Measurements from ENCODE around the gene DHRSX. TPM values are rescaled to one million over a fixed set of nuclear protein-coding genes. Genes with fewer than 3 reads are reported as not detected.

Gene DHRSX
- total and polyA plus RNA-seq, 2 donors (not counting 1 experiment from before 2014, with no cell fraction given) = 18.8 to 39.0 TPM

DNA sequence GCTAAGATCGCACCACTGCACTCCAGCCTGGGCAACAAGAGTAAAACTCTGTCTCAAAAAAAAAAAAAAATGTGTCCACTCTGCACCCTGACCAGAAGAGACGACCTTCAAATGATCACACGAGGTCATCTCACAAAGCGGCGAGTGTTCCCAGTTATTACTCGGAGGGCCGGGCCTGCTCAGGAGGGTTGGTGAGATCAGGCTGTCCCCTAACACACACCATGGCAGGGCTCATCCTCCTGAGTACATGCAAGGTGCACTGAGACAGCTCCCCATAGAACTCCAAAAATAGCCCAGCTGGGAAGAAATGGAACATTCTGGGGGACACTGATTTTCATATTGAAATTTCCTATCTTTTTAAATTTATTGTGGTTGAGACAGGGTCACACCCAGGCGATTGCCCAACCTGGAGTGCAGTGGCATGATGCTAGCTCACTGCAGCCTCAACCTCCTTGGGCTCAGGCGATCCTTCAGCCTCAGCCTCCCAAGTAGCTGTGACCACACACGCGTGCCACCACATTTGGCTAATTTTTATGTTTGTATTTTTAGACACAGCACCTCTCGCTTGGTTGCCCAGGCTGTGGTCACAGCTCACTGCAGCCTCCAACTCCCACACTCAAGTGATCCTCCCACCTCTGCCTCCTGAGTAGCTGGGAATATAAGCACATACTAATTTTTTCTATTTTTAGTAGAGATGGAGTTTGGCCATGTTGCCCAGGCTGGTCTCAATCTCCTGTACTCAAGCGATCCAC lies 51.5 kb downstream of the DHRSX start:
- Histone ChIP-seq H3K4me2 (replicated peaks; ENCODE audit: low read depth, low read length, poor library complexity, severe bottlenecking) (no peak overlapping the region), H3K79me2 (ENCODE audit: control insufficient read depth, insufficient read depth, low read length) (peaks cover 46% of the 10 kb centered on the region), H3K4me3 (ENCODE audit: control extremely low read depth in 1 of 5, extremely low read depth in 1 of 5, insufficient read depth in 1 of 5, low read depth in 2 of 5, low read length in 4 of 5) (no peak overlapping the region), H4K20me1 (ENCODE audit: control insufficient read depth, insufficient read depth, low read length, poor library complexity, severe bottlenecking) (peaks cover 19% of the 10 kb centered on the region), H3K27ac (ENCODE audit: low read length in 2 of 2) (no peak overlapping the region), H3K4me1 (ENCODE audit: control insufficient read depth in 2 of 2, insufficient read depth in 2 of 2, low read length in 2 of 2) (peaks cover 0 to 13% of the 10 kb centered on the region in 2 donors), H3K9me3 (ENCODE audit: control extremely low read depth in 1 of 3, control insufficient read depth in 2 of 3, insufficient read depth in 1 of 3, low read length in 2 of 3) (peaks cover 0 to 12% (median 0%) of the 10 kb centered on the region in 3 donors), H3K36me3 (replicated peaks in 1 of 2; ENCODE audit: control extremely low read depth in 1 of 2, control insufficient read depth in 1 of 2, extremely low read depth in 1 of 2, insufficient read depth in 2 of 2, low read length in 1 of 2) (peaks cover 0 to 10% of the 10 kb centered on the region in 2 experiments), H3K9ac (ENCODE audit: low read length) (no peak overlapping the region), H3K27me3 (replicated peaks in 1 of 4; ENCODE audit: control extremely low read depth in 1 of 4, control insufficient read depth in 3 of 4, insufficient read depth in 4 of 4, low read length in 3 of 4) (no peaks in the 10 kb centered on the region), H2AFZ (ENCODE audit: insufficient read depth, low read depth, low read length, poor library complexity, severe bottlenecking) (no peak overlapping the region)
- Mint-ChIP-seq H3K4me3 (no peak overlapping the region), H3K27me3 (no peaks in the 10 kb centered on the region), H3K4me1 (peaks cover 7% of the 10 kb centered on the region), H3K27ac (no peak overlapping the region), H3K9me3 (ENCODE audit: insufficient read depth) (no peaks in the 10 kb centered on the region)
- TF ChIP-seq EZH2 (IDR thresholded peaks at IDR 0.05; ENCODE audit: borderline replicate concordance, insufficient read depth, low read depth, low read length, poor library complexity, severe bottlenecking) = no peak
- TF ChIP-seq CTCF (IDR thresholded peaks at IDR 0.05) = no peak
- ChIA-PET POLR2A (no interaction called here), CTCF (no interaction called here)
- WGBS (ENCODE audit: insufficient coverage) = 90% methylated on average over 7 of the region's 13 CpGs
- intact Hi-C loops (cut with micrococcal nuclease) = no loop called here
- peak; percentile 40 for DNase-seq
- no peak for ATAC-seq (ENCODE audit: low read depth)

GRCh38 chrX:2447484-2447883 lies 53.3 kb downstream of the DHRSX start:
- H3K4me1 Mint-ChIP-seq = peaks cover 7% of the 10 kb centered on the region
- no peak overlapping the region for H2AFZ ChIP-seq (ENCODE audit: insufficient read depth, low read depth, low read length, poor library complexity, severe bottlenecking)
- CTCF ChIA-PET = no interaction called here
- H4K20me1 ChIP-seq (ENCODE audit: control insufficient read depth, insufficient read depth, low read length, poor library complexity, severe bottlenecking) = peaks cover 30% of the 10 kb centered on the region
- H3K9me3 ChIP-seq (ENCODE audit: control extremely low read depth in 1 of 3, control insufficient read depth in 2 of 3, insufficient read depth in 1 of 3, low read length in 2 of 3) = peaks cover 0 to 12% (median 0%) of the 10 kb centered on the region in 3 donors
- WGBS (ENCODE audit: insufficient coverage) = no CpG with 5 or more reads among the region's 2 CpGs
- no peak for TF ChIP-seq CTCF (IDR thresholded peaks at IDR 0.05)
- no peak for TF ChIP-seq EZH2 (IDR thresholded peaks at IDR 0.05; ENCODE audit: borderline replicate concordance, insufficient read depth, low read depth, low read length, poor library complexity, severe bottlenecking)
- no peak overlapping the region for H3K9ac ChIP-seq (ENCODE audit: low read length)
- no peak overlapping the region for H3K4me3 Mint-ChIP-seq
- peaks cover 48% of the 10 kb centered on the region for H3K79me2 ChIP-seq (ENCODE audit: control insufficient read depth, insufficient read depth, low read length)
- H3K27me3 ChIP-seq (replicated peaks in 1 of 4; ENCODE audit: control extremely low read depth in 1 of 4, control insufficient read depth in 3 of 4, insufficient read depth in 4 of 4, low read length in 3 of 4) = no peaks in the 10 kb centered on the region
- H3K36me3 ChIP-seq (replicated peaks in 1 of 2; ENCODE audit: control extremely low read depth in 1 of 2, control insufficient read depth in 1 of 2, extremely low read depth in 1 of 2, insufficient read depth in 2 of 2, low read length in 1 of 2) = peaks cover 0 to 11% of the 10 kb centered on the region in 2 experiments
- ATAC-seq (ENCODE audit: low read depth) (no peak), DNase-seq (no peak)
- H3K27ac ChIP-seq (ENCODE audit: low read length in 2 of 2) = no peak overlapping the region
- H3K27me3 Mint-ChIP-seq = no peaks in the 10 kb centered on the region
- intact Hi-C loops (cut with micrococcal nuclease) = no loop called here
- H3K4me3 ChIP-seq (ENCODE audit: control extremely low read depth in 1 of 5, extremely low read depth in 1 of 5, insufficient read depth in 1 of 5, low read depth in 2 of 5, low read length in 4 of 5) = no peak overlapping the region
- no peak overlapping the region for H3K27ac Mint-ChIP-seq
- POLR2A ChIA-PET = no interaction called here
- no peaks in the 10 kb centered on the region for H3K9me3 Mint-ChIP-seq (ENCODE audit: insufficient read depth)
- H3K4me2 ChIP-seq (replicated peaks; ENCODE audit: low read depth, low read length, poor library complexity, severe bottlenecking) = no peak overlapping the region
- peaks cover 0 to 13% of the 10 kb centered on the region in 2 donors for H3K4me1 ChIP-seq (ENCODE audit: control insufficient read depth in 2 of 2, insufficient read depth in 2 of 2, low read length in 2 of 2)
